Lower lobe of right lung (tissue), 2 donors: ENCODE measurements around the gene GNA12. TPM values are rescaled to one million over a fixed set of nuclear protein-coding genes. Genes with fewer than 3 reads are reported as not detected.

Experiments
- ATAC-seq, 2 donors: fragments of 200-7000 bp; cut with Tn5 transposase; one replicate each; pipeline ENCODE4 v1.9.1; 2020 to 2022; ENCODE audit warnings: mild to moderate bottlenecking in 2 of 2, moderate library complexity in 2 of 2
- DNase-seq: peaks from one replicate; pipeline ENCODE4 v3.0.0-alpha.2; 2020
- H3K27ac ChIP-seq: fragments of 200-600 bp; one replicate; pipeline ENCODE4 v1.8.0; 2022
- H3K27me3 ChIP-seq: fragments of 200-600 bp; one replicate; pipeline ENCODE4 v1.8.0; 2022; ENCODE audit warnings: low read depth
- H3K36me3 ChIP-seq: fragments of 200-600 bp; one replicate; pipeline ENCODE4 v1.8.0; 2022; ENCODE audit warnings: mild to moderate bottlenecking
- H3K4me1 ChIP-seq: fragments of 200-600 bp; one replicate; pipeline ENCODE4 v1.8.0; 2022
- H3K4me3 ChIP-seq: fragments of 200-600 bp; one replicate; pipeline ENCODE4 v1.8.0; 2022; ENCODE audit warnings: mild to moderate bottlenecking
- H3K9me3 ChIP-seq: fragments of 200-600 bp; one replicate; pipeline ENCODE4 v1.8.0; 2022
- intact Hi-C: fragments of 100-400 bp; cut with DNase I; formaldehyde crosslinking; loops from one replicate; pipeline ENCODE4 v1.11.0; 2022
- total RNA-seq: library from RNA; stranded (reverse); fragmentation: NEBNext Ultra II Directional; extraction: Animal tissue kit (Norgen Biotek cat#: 25700); gene quantifications from one replicate; pipeline ENCODE4 v1.2.1, GENCODE V29; 2021
- TF ChIP-seq, protein P1 (sequence below): fragments of 200-600 bp; IDR thresholded peaks from one replicate; pipeline ENCODE4 v1.8.0; 2022; ENCODE audit warnings: antibody characterized with exemption, mild to moderate bottlenecking
- donor health status: DM: no; HTN: yes; CAD: no; lungs with severe emphysema.

The GNA12 gene
- total RNA-seq, 1 donor from 2014 or later = 41.6 TPM

- ATAC-seq (no peak), DNase-seq (no peak)
- Histone ChIP-seq H3K4me1 (peaks cover 10% of the 10 kb centered on the region), H3K36me3 (no peaks in the 10 kb centered on the region), H3K27me3 (no peaks in the 10 kb centered on the region), H3K4me3 (no peak overlapping the region), H3K9me3 (no peaks in the 10 kb centered on the region), H3K27ac (no peak overlapping the region)
- TF ChIP-seq, protein P1, sequence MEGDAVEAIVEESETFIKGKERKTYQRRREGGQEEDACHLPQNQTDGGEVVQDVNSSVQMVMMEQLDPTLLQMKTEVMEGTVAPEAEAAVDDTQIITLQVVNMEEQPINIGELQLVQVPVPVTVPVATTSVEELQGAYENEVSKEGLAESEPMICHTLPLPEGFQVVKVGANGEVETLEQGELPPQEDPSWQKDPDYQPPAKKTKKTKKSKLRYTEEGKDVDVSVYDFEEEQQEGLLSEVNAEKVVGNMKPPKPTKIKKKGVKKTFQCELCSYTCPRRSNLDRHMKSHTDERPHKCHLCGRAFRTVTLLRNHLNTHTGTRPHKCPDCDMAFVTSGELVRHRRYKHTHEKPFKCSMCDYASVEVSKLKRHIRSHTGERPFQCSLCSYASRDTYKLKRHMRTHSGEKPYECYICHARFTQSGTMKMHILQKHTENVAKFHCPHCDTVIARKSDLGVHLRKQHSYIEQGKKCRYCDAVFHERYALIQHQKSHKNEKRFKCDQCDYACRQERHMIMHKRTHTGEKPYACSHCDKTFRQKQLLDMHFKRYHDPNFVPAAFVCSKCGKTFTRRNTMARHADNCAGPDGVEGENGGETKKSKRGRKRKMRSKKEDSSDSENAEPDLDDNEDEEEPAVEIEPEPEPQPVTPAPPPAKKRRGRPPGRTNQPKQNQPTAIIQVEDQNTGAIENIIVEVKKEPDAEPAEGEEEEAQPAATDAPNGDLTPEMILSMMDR = no peak
- intact Hi-C loops = no loop called here
Measured at GRCh38 chr7:2872296-2872874, 28.3 kb upstream of the GNA12 start.

DNA sequence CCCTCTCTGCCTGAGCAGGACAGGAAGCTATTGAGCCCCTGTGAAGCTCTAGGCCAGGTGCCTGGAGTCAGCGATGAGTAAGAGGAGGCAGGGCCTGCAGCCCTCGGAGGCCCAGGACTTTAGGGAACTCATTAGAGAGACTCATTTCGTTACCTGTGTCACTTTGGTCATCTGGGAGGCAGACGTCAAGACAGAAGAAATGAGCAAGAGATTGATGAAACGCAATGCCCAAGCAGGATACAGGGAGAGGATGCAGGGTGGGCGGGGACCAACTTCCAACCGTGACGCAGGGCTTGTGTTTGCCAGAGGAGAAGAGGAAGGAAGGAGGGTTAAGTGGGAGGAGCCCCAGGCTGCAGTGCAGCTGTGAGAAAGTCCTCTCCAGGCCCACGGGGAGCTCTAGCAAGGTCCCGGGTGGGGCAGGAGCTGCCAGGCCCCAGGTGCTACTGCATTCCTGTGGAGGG lies 26.4 kb upstream of the GNA12 start:
- ATAC-seq = peak; percentile 77 to 83
- intact Hi-C loops = no loop called here

DNA sequence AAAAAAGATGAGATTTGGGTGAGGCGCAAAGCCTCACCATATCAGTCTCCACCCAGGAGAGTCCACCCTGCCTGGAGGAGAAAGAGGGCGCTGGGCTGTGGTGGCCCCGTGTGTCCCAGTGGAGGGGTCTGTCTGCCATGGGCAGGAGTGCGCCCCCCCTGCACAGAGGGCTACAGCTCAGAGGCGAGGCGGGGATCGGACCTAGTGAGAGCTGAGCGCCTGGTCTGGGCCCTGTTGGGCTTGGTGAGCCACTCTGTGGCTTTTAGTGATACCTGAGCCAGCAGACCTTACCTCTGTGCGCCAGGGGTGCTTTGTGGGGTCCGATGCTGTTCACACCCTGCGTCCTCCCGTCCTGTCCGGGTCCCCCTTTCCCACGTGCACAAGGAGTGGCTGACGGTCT lies 25.9 kb upstream of the GNA12 start:
- H3K27ac ChIP-seq = peak overlapping the region; percentile 18
- no peaks in the 10 kb centered on the region for H3K27me3 ChIP-seq
- intact Hi-C loops = no loop called here
- DNase-seq (no peak), ATAC-seq (peak in 1 of 2 donors; percentile 4)
- peak overlapping the region; percentile 7 for H3K4me3 ChIP-seq
- TF ChIP-seq, protein P1 = no peak
- H3K4me1 ChIP-seq = peaks cover 12% of the 10 kb centered on the region
- no peaks in the 10 kb centered on the region for H3K36me3 ChIP-seq
- no peaks in the 10 kb centered on the region for H3K9me3 ChIP-seq

More for the DNA sequence above, 26.4 kb upstream of the GNA12 start:
- H3K27ac ChIP-seq = peak overlapping the region; percentile 18
- no peaks in the 10 kb centered on the region for H3K27me3 ChIP-seq
- no peaks in the 10 kb centered on the region for H3K36me3 ChIP-seq
- H3K9me3 ChIP-seq = no peaks in the 10 kb centered on the region
- DNase-seq = peak; percentile 78
- H3K4me3 ChIP-seq = peak overlapping the region; percentile 7
- TF ChIP-seq, protein P1 = no peak
- H3K4me1 ChIP-seq = peaks cover 10% of the 10 kb centered on the region

DNA sequence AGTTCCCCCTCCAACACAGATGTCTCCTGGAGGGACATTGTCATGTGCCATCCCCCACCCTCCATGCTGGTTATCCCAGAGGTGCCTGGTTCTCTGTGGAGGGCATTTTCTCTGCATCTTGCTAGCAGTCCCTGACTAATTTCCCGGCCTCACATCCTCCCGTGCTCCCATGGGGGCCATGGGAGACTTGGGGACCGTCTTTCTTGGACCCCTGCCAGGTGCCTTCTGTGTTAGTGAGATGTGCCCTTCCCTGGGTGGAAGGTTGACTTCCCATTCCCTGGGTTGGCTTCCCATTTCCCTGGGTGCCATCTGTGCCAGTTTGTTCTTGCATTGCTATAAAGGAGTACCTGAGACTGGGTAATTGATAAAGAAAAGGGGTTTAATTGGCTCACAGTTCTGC lies 22.5 kb upstream of the GNA12 start:
- Histone ChIP-seq H3K27me3 (no peaks in the 10 kb centered on the region), H3K9me3 (no peaks in the 10 kb centered on the region), H3K4me1 (peaks cover 38% of the 10 kb centered on the region), H3K36me3 (no peaks in the 10 kb centered on the region), H3K4me3 (no peak overlapping the region), H3K27ac (no peak overlapping the region)
- TF ChIP-seq, protein P1 = no peak
- intact Hi-C loops = no loop called here
- no peak for ATAC-seq
- no peak for DNase-seq

- H3K27me3 ChIP-seq = no peaks in the 10 kb centered on the region
- H3K9me3 ChIP-seq = no peaks in the 10 kb centered on the region
- H3K27ac ChIP-seq = no peak overlapping the region
- peaks cover 29% of the 10 kb centered on the region for H3K4me1 ChIP-seq
- TF ChIP-seq, protein P1 = peak; percentile 89
- peak; percentile 67 for DNase-seq
- intact Hi-C loops = no loop called here
- H3K4me3 ChIP-seq = no peak overlapping the region
- peak; percentile 49 to 59 for ATAC-seq
- H3K36me3 ChIP-seq = no peaks in the 10 kb centered on the region
Measured at GRCh38 chr7:2864999-2865670, 21.0 kb upstream of the GNA12 start.
